GF-D8 (cell line): ENCODE results near the gene DOLPP1.

Experiments
- DNase-seq: peaks from one replicate; lab custom pipeline; 2025; lab: John Stamatoyannopoulos, UW

Gene DOLPP1

DNA sequence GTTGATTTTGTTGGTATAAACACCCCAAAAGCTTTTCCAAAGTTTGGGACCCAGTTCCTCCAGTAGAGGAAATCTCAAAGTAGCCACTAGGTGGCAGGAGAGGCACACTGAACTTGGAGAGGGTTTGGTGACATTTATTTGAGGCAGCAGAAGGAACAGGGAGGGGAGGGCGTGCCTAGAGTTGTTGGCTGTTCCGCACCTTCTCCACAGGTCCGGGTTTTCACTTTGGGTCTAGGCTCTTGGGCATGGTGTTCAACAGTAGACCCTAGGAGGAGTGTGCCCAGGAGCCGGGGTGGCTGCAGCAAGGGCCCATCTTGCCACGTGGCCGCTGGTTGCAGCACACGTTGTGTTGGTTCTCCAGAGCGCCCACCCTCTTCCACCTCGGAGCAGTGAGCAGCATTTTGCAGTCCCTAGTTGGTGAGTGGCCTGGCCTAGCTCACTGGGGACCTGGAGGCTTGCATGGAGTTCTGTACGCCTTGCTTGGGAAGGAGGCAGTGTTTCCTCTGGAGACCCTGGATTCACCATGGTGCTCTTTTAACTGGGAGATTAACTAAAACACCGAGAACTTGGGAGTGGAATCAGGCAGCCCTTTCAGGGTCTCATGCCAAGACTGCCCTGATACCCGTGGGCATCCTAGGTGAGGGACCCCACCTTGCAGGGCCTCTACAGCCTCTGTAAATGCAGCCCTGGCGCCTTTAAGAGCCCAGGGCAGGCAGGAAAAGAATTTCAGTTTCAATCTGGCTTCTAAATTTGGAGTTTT lies 58.5 kb downstream of the DOLPP1 start:
- DNase-seq: peak; percentile 73

DNA sequence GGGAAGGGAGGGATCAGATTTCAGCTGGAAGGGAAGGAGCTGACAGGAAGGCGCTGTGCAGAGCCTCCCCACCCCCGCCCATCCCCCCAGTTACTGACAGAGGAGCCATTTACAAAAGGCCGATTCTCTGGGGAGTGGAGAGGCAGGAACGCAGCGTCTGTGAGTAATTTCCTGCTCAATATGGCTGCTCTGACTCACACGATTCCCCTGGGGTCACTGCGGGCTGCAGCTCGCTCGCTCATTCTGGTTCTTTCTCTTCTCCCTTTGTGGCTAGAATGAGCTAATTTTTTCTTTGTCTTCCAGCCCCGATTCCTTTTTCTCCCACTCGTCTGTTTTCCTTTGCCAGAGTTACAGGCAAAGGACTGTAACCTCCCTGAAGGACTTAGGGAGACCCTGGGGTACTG lies 59.1 kb downstream of the DOLPP1 start:
- DNase-seq: peak; percentile 90
